H9 (cell line): ENCODE data around the gene ZNF611. TPM values are rescaled to one million over a fixed set of nuclear protein-coding genes. Genes with fewer than 3 reads are reported as not detected.
"Not testable (repeated sequence)": the region's sequence is repeated elsewhere in the genome, so short reads cannot be mapped to it uniquely, and the experiment has no call there.

Experiments
- DNase-seq: peaks from one replicate; pipeline ENCODE4 v3.0.0-alpha.2; 2017
- H2AFZ ChIP-seq: one replicate; pipeline ENCODE4 v1.6.1; 2013; ENCODE audit warnings: mild to moderate bottlenecking, low read length, control low read depth, moderate library complexity
- H2AK5ac ChIP-seq: 2 replicates; pipeline ENCODE4 v1.6.1; 2013; ENCODE audit warnings: low read length, control low read depth, mixed read lengths; ENCODE audit not compliant: insufficient read length
- H2BK120ac ChIP-seq: one replicate; pipeline ENCODE4 v1.6.1; 2013; ENCODE audit warnings: low read depth, mild to moderate bottlenecking, low read length, control low read depth, inconsistent platforms; ENCODE audit not compliant: poor library complexity, severe bottlenecking
- H2BK12ac ChIP-seq: 2 replicates; pipeline ENCODE4 v1.6.1; 2013; ENCODE audit warnings: low read length, control low read depth, mixed read lengths, low read depth; ENCODE audit not compliant: insufficient read length
- H2BK15ac ChIP-seq: 2 replicates; pipeline ENCODE4 v1.6.1; 2013; ENCODE audit warnings: low read depth, low read length, control low read depth
- H2BK20ac ChIP-seq: one replicate; pipeline ENCODE4 v1.6.1; 2013; ENCODE audit warnings: low read depth, mild to moderate bottlenecking, low read length, control low read depth, inconsistent platforms; ENCODE audit not compliant: poor library complexity, severe bottlenecking
- H2BK5ac ChIP-seq: 2 replicates; pipeline ENCODE4 v1.6.1; 2013; ENCODE audit warnings: low read length, control low read depth, mixed read lengths; ENCODE audit not compliant: insufficient read length
- H3K14ac ChIP-seq: 2 replicates; pipeline ENCODE4 v1.6.1; 2013; ENCODE audit warnings: low read length, control low read depth; ENCODE audit not compliant: insufficient read depth
- H3K18ac ChIP-seq: 2 replicates; pipeline ENCODE4 v1.6.1; 2013; ENCODE audit warnings: low read depth, mild to moderate bottlenecking, mixed read lengths, low read length, control low read depth; ENCODE audit not compliant: insufficient read length
- H3K23ac ChIP-seq: 2 replicates; pipeline ENCODE4 v1.6.1; 2013; ENCODE audit warnings: low read length, control low read depth, mixed read lengths, low read depth; ENCODE audit not compliant: insufficient read length
- H3K23me2 ChIP-seq: 2 replicates; pipeline ENCODE4 v1.6.1; 2013; ENCODE audit warnings: low read depth, mild to moderate bottlenecking, mixed read lengths, low read length, control low read depth; ENCODE audit not compliant: insufficient read length, poor library complexity, severe bottlenecking
- H3K27ac ChIP-seq: 2 replicates; pipeline ENCODE4 v1.5.1; 2013; ENCODE audit warnings: low read length, control low read depth, mixed read lengths, low read depth; ENCODE audit not compliant: insufficient read length
- H3K27me3 ChIP-seq: 2 replicates; pipeline ENCODE4 v1.6.1; 2013; ENCODE audit warnings: low read length, control low read depth, inconsistent platforms; ENCODE audit not compliant: insufficient read depth
- H3K4ac ChIP-seq: 2 replicates; pipeline ENCODE4 v1.6.1; 2013; ENCODE audit warnings: low read depth, mild to moderate bottlenecking, control low read depth, inconsistent platforms, low read length, moderate library complexity
- H3K4me1 ChIP-seq: 2 replicates; pipeline ENCODE4 v1.6.1; 2013; ENCODE audit warnings: low read length, control low read depth, inconsistent platforms; ENCODE audit not compliant: insufficient read depth
- H3K4me2 ChIP-seq: 2 replicates; pipeline ENCODE4 v1.6.1; 2013; ENCODE audit warnings: low read length, control low read depth, mixed read lengths; ENCODE audit not compliant: insufficient read length, insufficient read depth
- H3K56ac ChIP-seq: 2 replicates; pipeline ENCODE4 v1.6.1; 2013; ENCODE audit warnings: low read depth, mild to moderate bottlenecking, mixed read lengths, low read length, control low read depth; ENCODE audit not compliant: insufficient read length
- H3K79me1 ChIP-seq: 2 replicates; pipeline ENCODE4 v1.6.1; 2013; ENCODE audit warnings: low read depth, mild to moderate bottlenecking, moderate library complexity, low read length, control low read depth, inconsistent platforms; ENCODE audit not compliant: insufficient read depth, poor library complexity, severe bottlenecking
- H3K79me2 ChIP-seq: 2 replicates; pipeline ENCODE4 v1.6.1; 2013; ENCODE audit warnings: low read length, control low read depth, inconsistent platforms; ENCODE audit not compliant: insufficient read depth
- H3K9ac ChIP-seq: 2 replicates; pipeline ENCODE4 v1.6.1; 2013; ENCODE audit warnings: low read length, control low read depth, mixed read lengths; ENCODE audit not compliant: insufficient read length; ENCODE audit errors: extremely low read depth
- H3K9me3 ChIP-seq: one replicate; pipeline ENCODE4 v1.6.1; 2013; ENCODE audit warnings: low read depth, low read length, inconsistent platforms; ENCODE audit not compliant: control insufficient read depth
- H3T11ph ChIP-seq: one replicate; pipeline ENCODE4 v1.6.1; 2013; ENCODE audit warnings: mild to moderate bottlenecking, low read length, control low read depth, inconsistent platforms
- H4K20me1 ChIP-seq: one replicate; pipeline ENCODE4 v1.6.1; 2013; ENCODE audit not compliant: control insufficient read depth, insufficient read length, insufficient read depth
- H4K5ac ChIP-seq: 2 replicates; pipeline ENCODE4 v1.6.1; 2013; ENCODE audit warnings: low read depth, mild to moderate bottlenecking, mixed read lengths, low read length, control low read depth; ENCODE audit not compliant: insufficient read length
- H4K8ac ChIP-seq: replicated peaks from 2 replicates; pipeline ENCODE4 v1.6.1; 2013; ENCODE audit warnings: low read length, control low read depth, mixed read lengths, low read depth; ENCODE audit not compliant: insufficient read length
- H4K91ac ChIP-seq: 2 replicates; pipeline ENCODE4 v1.6.1; 2013; ENCODE audit warnings: low read depth, mild to moderate bottlenecking, moderate library complexity, mixed read lengths, low read length, control low read depth; ENCODE audit not compliant: insufficient read length
- H3K27ac Mint-ChIP-seq, 3 experiments: 2 replicates in 2 of 3; 3 replicates in 1 of 3; pipeline ENCODE4 v1.8.0; 2020 to 2021; ENCODE audit warnings: mixed read lengths in 3 of 3, mild to moderate bottlenecking in 1 of 3, moderate library complexity in 1 of 3
- H3K27me3 Mint-ChIP-seq: 2 replicates; pipeline ENCODE4 v1.8.0; 2021; ENCODE audit warnings: low read depth, mild to moderate bottlenecking, moderate library complexity, mixed read lengths
- H3K36me3 Mint-ChIP-seq, 3 experiments: 2 replicates in 2 of 3; 3 replicates in 1 of 3; pipeline ENCODE4 v1.8.0; 2020 to 2021; ENCODE audit warnings: low read depth in 3 of 3, mixed read lengths in 3 of 3; ENCODE audit not compliant: insufficient read depth in 1 of 3
- H3K4me1 Mint-ChIP-seq, 2 experiments: 2 replicates each; pipeline ENCODE4 v1.8.0; 2020; ENCODE audit warnings: mixed read lengths in 2 of 2
- H3K4me3 Mint-ChIP-seq, 2 experiments: 2 replicates in 1 of 2; 3 replicates in 1 of 2; pipeline ENCODE4 v1.8.0; 2020 to 2021; ENCODE audit warnings: mild to moderate bottlenecking in 2 of 2, mixed read lengths in 2 of 2, moderate library complexity in 1 of 2
- H3K9me3 Mint-ChIP-seq, 2 experiments: 2 replicates in 1 of 2; 3 replicates in 1 of 2; pipeline ENCODE4 v1.8.0; 2020; ENCODE audit warnings: mild to moderate bottlenecking in 2 of 2, mixed read lengths in 2 of 2, moderate library complexity in 1 of 2
- CTCF ChIP-seq: fragments of 200-600 bp; sonication (generic); conservative IDR thresholded peaks from 3 replicates; pipeline ENCODE4 v1.8.0; 2021; ENCODE audit warnings: antibody characterized with exemption, mild to moderate bottlenecking
- WGBS: extraction: QIAGEN DNeasy Blood & Tissue Kit; methylation state at CpG from one replicate; pipeline ENCODE4 v1.1.7; 2013; ENCODE audit warnings: missing lambda C conversion rate, low lambda C conversion rate, mixed read lengths; ENCODE audit not compliant: insufficient read length; ENCODE audit errors: extremely low coverage; 5-methylcytosine and 5-hydroxymethylcytosine counted together
- total RNA-seq: library from RNA; stranded (reverse); gene quantifications from 2 replicates; pipeline ENCODE4 v1.2.1, GENCODE V29; 2021

ZNF611 gene
- total RNA-seq, 1 experiment from 2014 or later = 25.6 TPM

GRCh38 chr19:52685811-52686210, 49.0 kb downstream of the ZNF611 start:
- Histone ChIP-seq H4K8ac (no peak overlapping the region), H3K4me2 (no peak overlapping the region), H4K20me1 (no peaks in the 10 kb centered on the region), H3K4ac (no peak overlapping the region), H3K9ac (no peak overlapping the region), H2BK120ac (no peak overlapping the region), H3K27me3 (no peaks in the 10 kb centered on the region; the same call in 1 of the 2 replicates), H2BK15ac (no peak overlapping the region), H3K9me3 (no peaks in the 10 kb centered on the region), H3K23me2 (peaks cover 12% of the 10 kb centered on the region), H3K23ac (no peak overlapping the region), H4K91ac (no peak overlapping the region), H2BK12ac (no peak overlapping the region), H4K5ac (no peak overlapping the region), H2AK5ac (no peak overlapping the region), H2BK5ac (no peak overlapping the region), H3K4me1 (no peaks in the 10 kb centered on the region), H2BK20ac (no peak overlapping the region), H3K27ac (no peak overlapping the region), H3K56ac (no peak overlapping the region), H3K14ac (no peak overlapping the region), H3K79me2 (no peaks in the 10 kb centered on the region), H3K18ac (no peak overlapping the region), H3K79me1 (no peaks in the 10 kb centered on the region), H2AFZ (no peak overlapping the region), H3T11ph (no peak overlapping the region)
- Mint-ChIP-seq H3K4me1 (peaks cover 12 to 13% of the 10 kb centered on the region in 2 experiments), H3K36me3 (peaks cover 0 to 11% (median 0%) of the 10 kb centered on the region in 3 experiments; a peak in 3 of 7 replicates), H3K9me3 (0 out of 5 replicates have a peak, but pooled peaks cover 0 to 1% of the 10 kb centered on the region in 2 experiments), H3K27me3 (peaks cover 15% of the 10 kb centered on the region), H3K4me3 (no peak overlapping the region), H3K27ac (no peak overlapping the region)
- TF ChIP-seq CTCF = no peak
- no peak for DNase-seq
- no CpG with 5 or more reads among the region's 1 CpG for WGBS

GRCh38 chr19:52681216-52681615, 53.6 kb downstream of the ZNF611 start:
- not testable (repeated sequence) for H3K14ac ChIP-seq, H3K56ac ChIP-seq, H2AFZ ChIP-seq, H3K4ac ChIP-seq, H3K79me1 ChIP-seq, H3K18ac ChIP-seq, H4K91ac ChIP-seq, H3K4me1 Mint-ChIP-seq, H2BK5ac ChIP-seq, H2AK5ac ChIP-seq, H2BK20ac ChIP-seq, H4K8ac ChIP-seq, H2BK120ac ChIP-seq, H2BK15ac ChIP-seq, H2BK12ac ChIP-seq, H3K23ac ChIP-seq, H3K9me3 ChIP-seq, H4K5ac ChIP-seq, H3T11ph ChIP-seq, H3K9ac ChIP-seq, H3K4me3 Mint-ChIP-seq, H3K4me2 ChIP-seq, H3K23me2 ChIP-seq, H3K27me3 ChIP-seq, DNase-seq, H4K20me1 ChIP-seq, H3K79me2 ChIP-seq, H3K27ac ChIP-seq, H3K27me3 Mint-ChIP-seq, H3K27ac Mint-ChIP-seq, H3K4me1 ChIP-seq
- H3K36me3 Mint-ChIP-seq = peaks cover 8 to 21% (median 8%) of the 10 kb centered on the region in 3 experiments; a peak in 5 of 7 replicates
- peaks cover 0 to 12% of the 10 kb centered on the region in 2 experiments; a peak in 3 of 5 replicates for H3K9me3 Mint-ChIP-seq
- WGBS = no CpG with 5 or more reads among the region's 1 CpG
